K562 (cell line): ENCODE data around the gene EPB41L3. TPM values are rescaled to one million over a fixed set of nuclear protein-coding genes. Genes with fewer than 3 reads are reported as not detected.

ENCODE experiments used
- ATAC-seq: fragments of 200-7000 bp; cut with Tn5 transposase; 3 replicates; pipeline ENCODE4 v1.9.1; 2020; ENCODE audit warnings: moderate library complexity
- BruUV-seq: library from RNA; stranded (reverse); fragments of 400-500 nt; replicated peaks from 2 replicates; lab custom pipeline; 2021; lab: Mats Ljungman, UMichigan
- CTCF ChIA-PET: fragments of 300-600 bp; formaldehyde crosslinking; extraction: SDS; loops from one replicate; lab custom pipeline; 2021; ENCODE audit warnings: low intra/inter-chr PET ratio; lab: Yijun Ruan, JAX
- POLR2A ChIA-PET: fragments of 300-600, 350-650 bp; sonication (Branson Sonifier 250); formaldehyde crosslinking; extraction: SDS; loops from one replicate; lab custom pipeline; 2021; ENCODE audit warnings: antibody characterized with exemption, inconsistent platforms; lab: Yijun Ruan, JAX
- DNase-seq, 4 experiments: peaks; one replicate each; pipeline versions ENCODE4 v3.0.0 to v3.0.0-alpha.2; 2011 to 2018; ENCODE audit warnings: low spot score in 3 of 4, mixed read lengths in 3 of 4; ENCODE audit errors: extremely low read depth in 1 of 4
- FAIRE-seq: peaks from 2 replicates; lab custom pipeline; 2011; peaks lifted over from hg19 to GRCh38; lab: Jason Lieb, UNC
- H2AFZ ChIP-seq: 2 replicates; pipeline ENCODE4 v1.6.0; 2011; ENCODE audit warnings: low read depth, low read length, control low read depth, inconsistent platforms
- H3K27ac ChIP-seq: fragments of 200-600 bp; 3 replicates; pipeline ENCODE4 v1.8.0; 2011; ENCODE audit warnings: low read depth, mild to moderate bottlenecking, control low read depth, inconsistent platforms, low read length, moderate library complexity, mixed read lengths; ENCODE audit errors: extremely low read depth
- H3K27me3 ChIP-seq, 2 experiments: fragments of 300-600 bp in 1 of 2; 2 replicates in 1 of 2; 3 replicates in 1 of 2; pipeline versions ENCODE4 v1.6.0 to v1.8.0; 2011; ENCODE audit warnings: inconsistent platforms in 2 of 2, low read length in 2 of 2, mild to moderate bottlenecking in 1 of 2, mixed read lengths in 1 of 2, moderate library complexity in 1 of 2; ENCODE audit not compliant: control insufficient read depth in 2 of 2, insufficient read depth in 2 of 2
- H3K36me3 ChIP-seq: fragments of 300-600 bp; 3 replicates; pipeline ENCODE4 v1.8.0; 2011; ENCODE audit warnings: mild to moderate bottlenecking, low read length, inconsistent platforms; ENCODE audit not compliant: control insufficient read depth, insufficient read depth
- H3K4me1 ChIP-seq, 2 experiments: fragments of 200-600 bp in 1 of 2; replicated peaks in 1 of 2; 2 replicates in 1 of 2; 3 replicates in 1 of 2; pipeline versions ENCODE4 v1.5.1 to v1.8.0; 2011; ENCODE audit warnings: inconsistent platforms in 2 of 2, low read length in 2 of 2, mild to moderate bottlenecking in 1 of 2, mixed read lengths in 1 of 2, moderate library complexity in 1 of 2; ENCODE audit not compliant: control insufficient read depth in 2 of 2, insufficient read depth in 2 of 2
- H3K4me2 ChIP-seq: 2 replicates; pipeline ENCODE4 v1.6.1; 2011; ENCODE audit warnings: low read length, control low read depth, inconsistent platforms, mixed read lengths; ENCODE audit not compliant: insufficient read depth
- H3K4me3 ChIP-seq: fragments of 200-600 bp; sonication (generic), shearing (Covaris generic); 2 replicates; pipeline ENCODE4 v1.5.1; 2016; ENCODE audit warnings: control low read depth, inconsistent platforms
- H3K79me2 ChIP-seq: fragments of 200-600 bp; 3 replicates; pipeline ENCODE4 v1.8.0; 2011; ENCODE audit warnings: low read length, inconsistent platforms; ENCODE audit not compliant: control insufficient read depth, insufficient read depth
- H3K9ac ChIP-seq, 2 experiments: 2 replicates each; pipeline versions ENCODE4 v1.6.0 to v1.6.1; 2011; ENCODE audit warnings: low read depth in 2 of 2, low read length in 2 of 2, control low read depth in 1 of 2, inconsistent platforms in 1 of 2, mild to moderate bottlenecking in 1 of 2, mixed read lengths in 1 of 2; ENCODE audit not compliant: insufficient read depth in 1 of 2
- H3K9me1 ChIP-seq: one replicate; pipeline ENCODE4 v1.6.0; 2011; ENCODE audit warnings: inconsistent platforms, mild to moderate bottlenecking, low read length, moderate library complexity; ENCODE audit not compliant: control insufficient read depth, insufficient read depth
- H3K9me3 ChIP-seq: replicated peaks from 2 replicates; pipeline ENCODE4 v1.5.1; 2011; ENCODE audit warnings: low read depth, low read length, inconsistent platforms; ENCODE audit not compliant: control insufficient read depth, insufficient read depth
- H4K20me1 ChIP-seq: replicated peaks from 2 replicates; pipeline ENCODE4 v1.6.1; 2011; ENCODE audit warnings: low read length, inconsistent platforms, mixed read lengths; ENCODE audit not compliant: control insufficient read depth, insufficient read depth
- CBX8 ChIP-seq: fragments of 200-600 bp; sonication (generic); IDR thresholded peaks from 2 replicates; pipeline ENCODE4 v1.6.1; 2012; ENCODE audit warnings: borderline replicate concordance, mixed run types, low read depth, mild to moderate bottlenecking, moderate library complexity, mixed read lengths, low read length, control low read depth, inconsistent platforms; ENCODE audit not compliant: poor library complexity, severe bottlenecking; ENCODE audit errors: extremely low read depth
- CCNT2 ChIP-seq: IDR thresholded peaks from 2 replicates; pipeline ENCODE4 v1.6.1; 2011; ENCODE audit warnings: borderline replicate concordance, low read depth, mild to moderate bottlenecking, moderate library complexity, mixed read lengths, low read length; ENCODE audit not compliant: insufficient read length; ENCODE audit errors: extremely low read depth
- ETV6 ChIP-seq, 3 experiments: fragments of 150-350 bp in 1 of 3; sonication (generic) in 1 of 3; formaldehyde crosslinking in 1 of 3; IDR thresholded peaks; 2 replicates each; pipeline versions ENCODE4 v1.6.1 to v1.8.0; 2014 to 2022; ENCODE audit warnings: borderline replicate concordance in 2 of 3, low read depth in 2 of 3, antibody characterized with exemption in 1 of 3, low read length in 1 of 3, mild to moderate bottlenecking in 1 of 3, missing genetic modification reagents in 1 of 3
- EWSR1 ChIP-seq: fragments of 450-650 bp; IDR thresholded peaks from 2 replicates; pipeline ENCODE4 v1.6.1; 2018; ENCODE audit warnings: borderline replicate concordance, mild to moderate bottlenecking, low read depth, moderate library complexity; ENCODE audit not compliant: partially characterized antibody
- FIP1L1 ChIP-seq: fragments of 200-400 bp; formaldehyde crosslinking; IDR thresholded peaks from 2 replicates; pipeline ENCODE4 v1.6.1; 2018; ENCODE audit warnings: mild to moderate bottlenecking, low read depth, low read length; ENCODE audit not compliant: poor library complexity, severe bottlenecking
- HNRNPH1 ChIP-seq: fragments of 200-400 bp; formaldehyde crosslinking; optimal IDR thresholded peaks from 2 replicates; pipeline ENCODE3; 2017; ENCODE audit warnings: low read depth, mild to moderate bottlenecking, low read length, moderate library complexity
- ILF3 ChIP-seq: fragments of 450-650 bp; IDR thresholded peaks from 2 replicates; pipeline ENCODE4 v1.6.1; 2018; ENCODE audit warnings: antibody characterized with exemption, mild to moderate bottlenecking, moderate library complexity, borderline replicate concordance
- IRF2 ChIP-seq: sonication (generic); formaldehyde crosslinking; IDR thresholded peaks from 2 replicates; pipeline ENCODE4 v1.8.1; 2022; ENCODE audit warnings: mild to moderate bottlenecking, missing genetic modification reagents
- MIER1 ChIP-seq: fragments of 450-650 bp; IDR thresholded peaks from 2 replicates; pipeline ENCODE4 v1.6.1; 2016; ENCODE audit warnings: antibody characterized with exemption, mild to moderate bottlenecking, low read depth
- MYC ChIP-seq, 2 experiments: fragments of 250-450 bp in 1 of 2; sonication (Bioruptor Pico) in 1 of 2; IDR thresholded peaks; 2 replicates each; pipeline versions ENCODE4 v1.5.1 to v1.6.1; 2012 to 2021; ENCODE audit warnings: low read depth in 2 of 2, borderline replicate concordance in 1 of 2, improper control_type of control experiment in 1 of 2, low read length in 1 of 2, mild to moderate bottlenecking in 1 of 2, moderate library complexity in 1 of 2
- NFYB ChIP-seq: IDR thresholded peaks from 2 replicates; pipeline ENCODE4 v1.6.1; 2011; ENCODE audit warnings: mild to moderate bottlenecking, moderate library complexity; ENCODE audit not compliant: insufficient read length; ENCODE audit errors: extremely low read depth
- RAD51 ChIP-seq: fragments of 450-650 bp; IDR thresholded peaks from 2 replicates; pipeline ENCODE4 v1.7.1; 2016; ENCODE audit warnings: low read depth, mild to moderate bottlenecking, borderline replicate concordance
- TGIF2 ChIP-seq: sonication (generic); formaldehyde crosslinking; IDR thresholded peaks from 2 replicates; pipeline ENCODE4 v1.8.1; 2022; ENCODE audit warnings: mild to moderate bottlenecking, missing genetic modification reagents, moderate library complexity
- ZBTB33 ChIP-seq: sonication (generic); formaldehyde crosslinking; IDR thresholded peaks from 2 replicates; pipeline ENCODE4 v1.8.1; 2023; ENCODE audit warnings: mild to moderate bottlenecking, missing genetic modification reagents
- ZC3H8 ChIP-seq: fragments of 450-650 bp; IDR thresholded peaks from 2 replicates; pipeline ENCODE4 v1.6.1; 2017
- ZFPM2 ChIP-seq: fragments of 250-450 bp; sonication (Bioruptor Pico); IDR thresholded peaks from 2 replicates; pipeline ENCODE4 v1.5.1; 2022; ENCODE audit warnings: mild to moderate bottlenecking
- ZNF174 ChIP-seq: fragments of 250-450 bp; sonication (Bioruptor Pico); IDR thresholded peaks from 2 replicates; pipeline ENCODE4 v1.4.0; 2020; ENCODE audit warnings: mild to moderate bottlenecking
- ZNF23 ChIP-seq: fragments of 250-450 bp; sonication (Bioruptor Pico); IDR thresholded peaks from 2 replicates; pipeline ENCODE4 v1.4.0; 2020; ENCODE audit warnings: mild to moderate bottlenecking
- ZNF764 ChIP-seq: fragments of 250-450 bp; sonication (Bioruptor Pico); IDR thresholded peaks from 2 replicates; pipeline ENCODE4 v1.4.0; 2020; ENCODE audit warnings: low read depth, mild to moderate bottlenecking, moderate library complexity
- WGBS: fragments of 100-300 bp; shearing (Covaris generic); methylation state at CpG from one replicate; pipeline ENCODE4 v1.1.6; 2016; ENCODE audit warnings: low coverage, mixed read lengths; ENCODE audit not compliant: insufficient coverage; ENCODE audit errors: missing lambda C conversion rate; 5-methylcytosine and 5-hydroxymethylcytosine counted together
- in situ Hi-C: fragments of 300-500 bp; cut with MboI; formaldehyde crosslinking; loops from 4 replicates; pipeline ENCODE4 v1.15.0; 2018; ENCODE audit warnings: inconsistent platforms, mixed read lengths
- intact Hi-C: fragments of 100-400 bp; cut with micrococcal nuclease; formaldehyde crosslinking; loops from 2 replicates; pipeline ENCODE4 v1.14.2; 2022
- polyA plus RNA-seq, 8 experiments: library from polyadenylated mRNA; depleted of rRNA in 4 of 8; stranded (reverse) in 5 of 8; unstranded in 3 of 8; fragments of >200 nt; fragmentation: Nextera tagmentation in 2 of 8; fragmentation: Illumina TruSeq in 1 of 8; extraction: Ambion mirVana in 2 of 8; extraction: Trizol in 1 of 8; gene quantifications; 2 replicates each; pipeline versions ENCODE4 v1.2.1 to v1.2.3, GENCODE V29; 2011 to 2014; ENCODE audit warnings: inconsistent platforms in 1 of 8, missing spikeins in 1 of 8
- total RNA-seq, 7 experiments: library from RNA; depleted of rRNA in 6 of 7; stranded (reverse); fragments of >200 nt in 6 of 7; fragmentation: Illumina TruSeq in 2 of 7; extraction: Trizol in 2 of 7; gene quantifications; 2 replicates each; pipeline versions ENCODE4 v1.2.1 to v1.2.3, GENCODE V29; 2011 to 2021; ENCODE audit warnings: low replicate concordance in 1 of 7

EPB41L3 gene
- total and polyA plus RNA-seq, 9 of the 15 experiments (the other 6 are each of a cell fraction or from before 2014, with no cell fraction given) = 0.44 to 0.49 TPM; not detected in 7

- FAIRE-seq = no peak
- Histone ChIP-seq H3K9me1 (no peaks in the 10 kb centered on the region), H3K9me3 (no peaks in the 10 kb centered on the region), H3K36me3 (no peaks in the 10 kb centered on the region), H3K4me3 (no peak overlapping the region), H4K20me1 (no peaks in the 10 kb centered on the region), H3K4me1 (no peaks in the 10 kb centered on the region), H3K27me3 (no peaks in the 10 kb centered on the region), H3K4me2 (no peak overlapping the region), H3K9ac (no peak overlapping the region), H3K79me2 (no peaks in the 10 kb centered on the region), H2AFZ (no peak overlapping the region), H3K27ac (no peak overlapping the region)
- POLR2A ChIA-PET = no interaction called here
- CTCF ChIA-PET = no interaction called here
- TF ChIP-seq ZNF764 = no peak
- TF ChIP-seq FIP1L1 = no peak
- no peak for TF ChIP-seq ETV6 (IDR thresholded peaks at IDR 0.05; ENCODE audit: borderline replicate concordance in 1 of 2, low read depth in 2 of 2, low read length in 1 of 2)
- no peak for TF ChIP-seq ETV6 (CRISPR knock-in tag; IDR thresholded peaks at IDR 0.05; ENCODE audit: borderline replicate concordance)
- no peak for TF ChIP-seq ZFPM2 (CRISPR knock-in tag)
- no peak for TF ChIP-seq ZNF23 (CRISPR knock-in tag)
- no peak for TF ChIP-seq MIER1
- TF ChIP-seq ZC3H8 = no peak
- TF ChIP-seq MYC (IDR thresholded peaks at IDR 0.05; ENCODE audit: low read depth, low read length) = no peak
- TF ChIP-seq MYC (CRISPR knock-in tag; IDR thresholded peaks at IDR 0.05; ENCODE audit: borderline replicate concordance, low read depth) = no peak
- no peak for TF ChIP-seq TGIF2 (CRISPR knock-in tag)
- TF ChIP-seq EWSR1 = no peak
- TF ChIP-seq CCNT2 = no peak
- no peak for TF ChIP-seq ZBTB33
- TF ChIP-seq HNRNPH1 = no peak
- no peak for TF ChIP-seq ZNF174
- TF ChIP-seq NFYB = no peak
- TF ChIP-seq ILF3 = no peak
- TF ChIP-seq CBX8 = no peak
- TF ChIP-seq RAD51 = no peak
- TF ChIP-seq IRF2 (CRISPR knock-in tag) = no peak
- no peak for ATAC-seq
- in situ Hi-C loops = no loop called here
- BruUV-seq = no TSS peak
- 5% methylated on average over 2 of the region's 2 CpGs for WGBS
- intact Hi-C loops = no loop called here
- no peak for DNase-seq
Observed at GRCh38 chr18:5380586-5380985, 163.2 kb downstream of the EPB41L3 start.
